GM23338 (cell line): ENCODE data around the gene CCDC106.

Source experiments
- CREB1 ChIP-seq: fragments of 250-450 bp; sonication (Bioruptor Pico); IDR thresholded peaks from 2 replicates; pipeline ENCODE4 v1.5.0; 2020; ENCODE audit warnings: low read depth, mild to moderate bottlenecking, moderate library complexity
- CTCF ChIP-seq, 2 experiments: fragments of 200-600 bp in 1 of 2; sonication (generic) in 1 of 2; conservative IDR thresholded peaks; 2 replicates each; pipeline versions ENCODE4 v1.5.1 to v1.6.1; 2016 to 2017; ENCODE audit warnings: antibody characterized with exemption in 2 of 2, low read depth in 2 of 2, mild to moderate bottlenecking in 2 of 2, moderate library complexity in 1 of 2
- EZH2 ChIP-seq: fragments of 200-600 bp; sonication (generic); IDR thresholded peaks from one replicate; pipeline ENCODE4 v1.8.0; 2017; ENCODE audit warnings: antibody characterized with exemption, mild to moderate bottlenecking, low read depth; ENCODE audit not compliant: unreplicated experiment
- EZH2phosphoT487 ChIP-seq: fragments of 200-600 bp; sonication (generic); IDR thresholded peaks from one replicate; pipeline ENCODE4 v1.8.1; 2018; ENCODE audit warnings: antibody characterized with exemption; ENCODE audit not compliant: unreplicated experiment
- POLR2AphosphoS5 ChIP-seq: IDR thresholded peaks from 2 replicates; pipeline ENCODE4 v1.6.1; 2016; ENCODE audit warnings: antibody characterized with exemption, low read depth
- REST ChIP-seq: IDR thresholded peaks from one replicate; pipeline ENCODE4 v1.6.1; 2018; ENCODE audit warnings: antibody characterized with exemption; ENCODE audit not compliant: unreplicated experiment

GRCh38 chr19:55642153-55643002 is 5.6 kb upstream of the CCDC106 start:
- TF ChIP-seq CTCF (conservative IDR thresholded peaks at IDR 0.05; ENCODE audit: low read depth in 2 of 2), result no peak
- no peak for TF ChIP-seq CREB1 (CRISPR knock-in tag)
- TF ChIP-seq EZH2, result no peak
- TF ChIP-seq POLR2AphosphoS5, result no peak
- TF ChIP-seq EZH2phosphoT487, result no peak
- no peak for TF ChIP-seq REST
